Activated naive CD4-positive, alpha-beta T cell treated with anti-CD3 and anti-CD28 coated beads, Interleukin-2, amount 50 U/mL, for 72 hours (primary cell): ENCODE data around the gene CACNB4. TPM values are rescaled to one million over a fixed set of nuclear protein-coding genes. Genes with fewer than 3 reads are reported as not detected.
"Not testable (repeated sequence)": the region's sequence is repeated elsewhere in the genome, so short reads cannot be mapped to it uniquely, and the experiment has no call there.

Experiments
- ATAC-seq, 2 donors: fragments of 150-1000 bp; cut with Tn5 transposase; 2 replicates each; pipeline ENCODE4 v1.10.0; 2021; ENCODE audit warnings: mild to moderate bottlenecking in 2 of 2, moderate library complexity in 2 of 2
- DNase-seq, 2 donors: peaks; one replicate each; pipeline ENCODE4 v3.0.0; 2021 to 2022; ENCODE audit warnings: low spot score in 2 of 2
- H3K27ac Mint-ChIP-seq, 2 donors: one replicate each; pipeline ENCODE4 v1.8.0; 2022; ENCODE audit warnings: mild to moderate bottlenecking in 2 of 2, mixed read lengths in 2 of 2
- H3K36me3 Mint-ChIP-seq, 2 donors: one replicate each; pipeline ENCODE4 v1.8.0; 2022; ENCODE audit warnings: mixed read lengths in 2 of 2
- H3K9me3 Mint-ChIP-seq, 2 donors: one replicate each; pipeline ENCODE4 v1.8.0; 2022; ENCODE audit warnings: mixed read lengths in 2 of 2
- total RNA-seq, 2 donors: library from RNA; stranded (reverse); gene quantifications; one replicate each; pipeline ENCODE4 v1.2.3, GENCODE V29; 2022

CACNB4 gene
- total RNA-seq, 2 donors from 2014 or later: 0.32 to 1.5 TPM

- Mint-ChIP-seq H3K27ac (no peak overlapping the region), H3K36me3 (peaks cover 7 to 15% of the 10 kb centered on the region in 2 donors), H3K9me3 (no peaks in the 10 kb centered on the region)
- DNase-seq (no peak), ATAC-seq (no peak)
Observed at GRCh38 chr2:151799886-151800292, 299.0 kb downstream of the CACNB4 start.

GRCh38 chr2:151796774-151797173 lies 302.1 kb downstream of the CACNB4 start:
- H3K27ac Mint-ChIP-seq: peak overlapping the region in 1 of 2 donors; percentile 4
- peaks cover 10 to 12% of the 10 kb centered on the region in 2 donors for H3K36me3 Mint-ChIP-seq
- no peak for DNase-seq
- ATAC-seq: no peak
- H3K9me3 Mint-ChIP-seq: peaks cover 0 to 7% of the 10 kb centered on the region in 2 donors

DNA sequence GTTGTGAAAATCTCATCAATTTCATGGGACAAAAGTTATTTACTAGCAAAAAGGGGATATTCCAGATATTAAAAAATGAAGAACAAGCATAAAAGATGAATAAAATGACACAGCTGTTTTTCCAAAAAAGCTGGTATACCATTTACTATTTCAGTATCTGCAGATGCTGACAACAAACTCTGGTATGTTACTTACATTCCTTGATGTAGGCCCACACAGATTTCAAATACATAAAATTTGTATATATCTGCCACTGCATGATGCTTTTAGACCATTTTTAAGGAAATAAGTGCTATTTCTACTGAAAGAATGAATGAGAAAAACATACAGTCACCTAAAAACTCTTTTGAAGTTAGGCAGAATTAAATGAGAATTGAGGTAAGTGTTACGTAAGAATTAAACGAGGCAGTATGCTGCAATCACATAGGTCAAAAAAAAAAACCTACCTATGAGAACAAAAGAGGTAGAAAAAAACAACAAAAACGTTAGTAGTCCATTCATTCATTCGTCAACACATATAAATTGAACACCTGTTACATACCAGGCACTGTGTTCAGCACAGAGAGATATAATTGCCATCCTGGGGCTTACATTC lies 303.1 kb downstream of the CACNB4 start:
- Mint-ChIP-seq H3K27ac (no peak overlapping the region), H3K36me3 (peaks cover 12 to 19% of the 10 kb centered on the region in 2 donors), H3K9me3 (peaks cover 0 to 7% of the 10 kb centered on the region in 2 donors)
- DNase-seq: no peak
- ATAC-seq: no peak

- peaks cover 12 to 24% of the 10 kb centered on the region in 2 donors for H3K36me3 Mint-ChIP-seq
- not testable (repeated sequence) for DNase-seq, H3K9me3 Mint-ChIP-seq, H3K27ac Mint-ChIP-seq
- peak in 1 of 2 donors; percentile 46 for ATAC-seq
Observed at GRCh38 chr2:151794422-151794821, 304.4 kb downstream of the CACNB4 start.

DNA sequence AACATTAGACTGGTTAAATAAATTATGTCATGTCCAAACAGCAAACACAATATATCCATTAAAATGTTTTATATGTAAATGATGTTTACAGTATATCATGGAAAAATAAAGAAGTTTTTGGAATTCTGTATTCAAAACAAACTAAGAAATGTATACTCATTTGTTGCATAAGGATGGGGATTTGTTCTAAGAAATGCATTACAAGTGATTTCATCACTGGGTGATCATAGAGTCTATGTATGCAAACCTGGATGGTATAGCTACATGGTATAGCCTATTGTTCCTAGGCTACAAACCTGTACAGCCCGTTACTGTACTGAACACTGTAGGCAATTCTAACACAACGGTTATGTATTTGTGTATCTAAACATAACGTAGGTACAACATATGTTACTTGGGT lies 305.7 kb downstream of the CACNB4 start:
- no peak for ATAC-seq
- no peak overlapping the region for H3K27ac Mint-ChIP-seq
- DNase-seq: no peak
- H3K36me3 Mint-ChIP-seq: peaks cover 13 to 26% of the 10 kb centered on the region in 2 donors
- peaks cover 0 to 7% of the 10 kb centered on the region in 2 donors for H3K9me3 Mint-ChIP-seq

- Mint-ChIP-seq H3K27ac (no peak overlapping the region), H3K36me3 (peaks cover 16 to 26% of the 10 kb centered on the region in 2 donors), H3K9me3 (peaks cover 0 to 7% of the 10 kb centered on the region in 2 donors)
- ATAC-seq (no peak), DNase-seq (no peak)
Observed at GRCh38 chr2:151792589-151792988, 306.3 kb downstream of the CACNB4 start.

DNA sequence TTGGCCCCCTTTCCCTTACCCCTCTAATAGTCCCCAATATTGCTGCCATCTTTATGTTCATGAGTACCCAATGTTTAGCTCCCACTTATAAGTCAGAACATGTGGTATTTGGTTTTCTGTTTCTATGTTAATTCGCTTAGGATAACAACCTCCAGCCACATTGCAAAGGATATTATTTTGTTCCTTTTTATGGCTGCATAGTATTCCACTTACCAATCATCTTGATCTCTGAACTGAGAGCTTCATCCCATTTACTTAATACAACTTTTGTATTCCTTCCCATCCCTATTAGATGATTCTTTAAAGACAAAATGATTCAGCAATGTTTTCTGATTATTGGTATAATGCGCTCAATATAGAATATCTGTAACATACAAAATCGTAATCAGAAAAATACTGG lies 307.3 kb downstream of the CACNB4 start:
- ATAC-seq: no peak
- Mint-ChIP-seq H3K36me3 (peaks cover 16 to 26% of the 10 kb centered on the region in 2 donors), H3K27ac (no peak overlapping the region), H3K9me3 (peaks cover 0 to 7% of the 10 kb centered on the region in 2 donors)
- DNase-seq: no peak

GRCh38 chr2:151790689-151791088 lies 308.2 kb downstream of the CACNB4 start:
- Mint-ChIP-seq H3K9me3 (peaks cover 0 to 7% of the 10 kb centered on the region in 2 donors), H3K36me3 (peaks cover 10 to 26% of the 10 kb centered on the region in 2 donors), H3K27ac (no peak overlapping the region)
- ATAC-seq: no peak
- DNase-seq: no peak

GRCh38 chr2:151789055-151789834 lies 309.6 kb downstream of the CACNB4 start:
- peaks cover 17 to 38% of the 10 kb centered on the region in 2 donors for H3K36me3 Mint-ChIP-seq
- ATAC-seq (no peak), DNase-seq (no peak)
- H3K27ac Mint-ChIP-seq: no peak overlapping the region
- peaks cover 0 to 7% of the 10 kb centered on the region in 2 donors for H3K9me3 Mint-ChIP-seq

DNA sequence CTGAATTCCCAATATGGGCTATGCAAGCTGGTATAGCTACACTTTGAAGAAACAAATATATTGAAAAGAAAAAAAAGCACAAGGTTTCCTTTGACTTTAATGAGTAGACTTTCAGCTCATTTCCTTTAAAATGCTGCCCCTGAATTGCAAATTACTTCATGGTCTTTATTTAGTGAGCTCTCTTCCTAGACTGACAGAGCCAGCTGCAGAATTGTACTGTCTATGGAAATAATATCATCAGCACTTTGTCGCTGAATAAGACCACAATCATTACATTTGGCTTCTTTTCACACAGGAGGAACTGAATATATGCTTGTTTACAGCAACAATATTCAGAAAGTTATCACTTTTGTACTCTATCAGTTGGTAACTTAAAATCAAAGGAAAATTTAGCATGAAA lies 312.4 kb downstream of the CACNB4 start:
- Mint-ChIP-seq H3K27ac (no peak overlapping the region), H3K9me3 (no peaks in the 10 kb centered on the region), H3K36me3 (peaks cover 15 to 30% of the 10 kb centered on the region in 2 donors)
- ATAC-seq: no peak
- DNase-seq: no peak

- H3K36me3 Mint-ChIP-seq: peaks cover 16 to 30% of the 10 kb centered on the region in 2 donors
- ATAC-seq (no peak), DNase-seq (no peak)
- H3K27ac Mint-ChIP-seq: no peak overlapping the region
- no peaks in the 10 kb centered on the region for H3K9me3 Mint-ChIP-seq
Observed at GRCh38 chr2:151786077-151786476, 312.8 kb downstream of the CACNB4 start.

- Mint-ChIP-seq H3K36me3 (peaks cover 33 to 41% of the 10 kb centered on the region in 2 donors), H3K9me3 (peaks cover 8 to 13% of the 10 kb centered on the region in 2 donors), H3K27ac (no peak overlapping the region)
- ATAC-seq (no peak), DNase-seq (no peak)
Observed at GRCh38 chr2:151783133-151783520, 315.7 kb downstream of the CACNB4 start.

Other genes with a start within 250 kb of the CACNB4 start
- 10 to 100 TPM; 12.2 to 13.3 TPM for gene STAM2, start 76.7 kb upstream of the CACNB4 start, total RNA-seq
- gene FMNL2, start 236.1 kb upstream of the CACNB4 start, total RNA-seq: 1 to 10 TPM in 1 of 2 donors, under 1 TPM in 1; 0.34 to 8.0 TPM